GM23248 (cell line): ENCODE measurements around the gene CD19.

Experiments
- EZH2 ChIP-seq: fragments of 200-600 bp; sonication (generic); IDR thresholded peaks from 2 replicates; pipeline ENCODE4 v1.6.1; 2018; ENCODE audit warnings: antibody characterized with exemption, mild to moderate bottlenecking; ENCODE audit not compliant: insufficient read depth, poor library complexity, severe bottlenecking
- EZH2phosphoT487 ChIP-seq: fragments of 200-600 bp; sonication (generic); IDR thresholded peaks from 2 replicates; pipeline ENCODE4 v1.6.1; 2018; ENCODE audit warnings: antibody characterized with exemption, moderate library complexity, mild to moderate bottlenecking, low read depth; ENCODE audit not compliant: insufficient read depth

GRCh38 chr16:28883221-28883996, 48.4 kb upstream of the CD19 start:
- TF ChIP-seq EZH2 (no peak), EZH2phosphoT487 (no peak)
